PC-3 (cell line): ENCODE measurements around the gene PRXL2B. TPM values are rescaled to one million over a fixed set of nuclear protein-coding genes. Genes with fewer than 3 reads are reported as not detected.
"Not testable (repeated sequence)": the region's sequence is repeated elsewhere in the genome, so short reads cannot be mapped to it uniquely, and the experiment has no call there.

Source experiments
- ATAC-seq: fragments of 200-7000 bp; cut with Tn5 transposase; 2 replicates; pipeline ENCODE4 v1.9.1; 2020; ENCODE audit warnings: mild to moderate bottlenecking, moderate library complexity
- BruUV-seq: library from RNA; stranded (reverse); fragments of 400-500 nt; replicated peaks from 2 replicates; lab custom pipeline; 2021; lab: Mats Ljungman, UMichigan
- CTCF ChIA-PET: fragments of 300-600 bp; sonication (Branson Sonifier 250); formaldehyde crosslinking; loops from one replicate; lab custom pipeline; 2022; ENCODE audit warnings: antibody characterized with exemption; lab: Charles Lee
- POLR2A ChIA-PET: fragments of 300-600 bp; sonication (Branson Sonifier 250); formaldehyde crosslinking; loops from one replicate; lab custom pipeline; 2022; ENCODE audit warnings: antibody characterized with exemption; ENCODE audit not compliant: unreplicated experiment; lab: Charles Lee
- DNase-seq: peaks from one replicate; pipeline ENCODE4 v3.0.0-alpha.2; 2015
- H2AFZ ChIP-seq: fragments of 300-600 bp; sonication (generic); 2 replicates; pipeline ENCODE4 v1.6.0; 2016; ENCODE audit warnings: antibody characterized with exemption, low read length
- H3F3A ChIP-seq: fragments of 300-600 bp; sonication (generic); one replicate; pipeline ENCODE4 v1.6.0; 2017; ENCODE audit warnings: antibody characterized with exemption, low read length, control low read depth, mild to moderate bottlenecking; ENCODE audit not compliant: unreplicated experiment
- H3K27ac ChIP-seq: fragments of 300-600 bp; sonication (generic); 2 replicates; pipeline ENCODE4 v1.5.1; 2016; ENCODE audit warnings: mild to moderate bottlenecking, low read length
- H3K27me3 ChIP-seq: fragments of 300-600 bp; sonication (generic); 2 replicates; pipeline ENCODE4 v1.6.1; 2016; ENCODE audit warnings: low read length, mixed read lengths
- H3K36me3 ChIP-seq: fragments of 300-600 bp; sonication (generic); 2 replicates; pipeline ENCODE4 v1.6.1; 2016; ENCODE audit warnings: low read depth, mixed run types, low read length, mixed read lengths
- H3K4me1 ChIP-seq: fragments of 300-600 bp; sonication (generic); 2 replicates; pipeline ENCODE4 v1.5.1; 2016; ENCODE audit warnings: low read length; ENCODE audit not compliant: insufficient read depth
- H3K4me2 ChIP-seq: fragments of 300-600 bp; sonication (generic); 2 replicates; pipeline ENCODE4 v1.6.0; 2016; ENCODE audit warnings: low read length
- H3K4me3 ChIP-seq: fragments of 300-600 bp; sonication (generic); 2 replicates; pipeline ENCODE4 v1.5.1; 2016; ENCODE audit warnings: mild to moderate bottlenecking, low read length, mixed read lengths
- H3K79me2 ChIP-seq: fragments of 300-600 bp; sonication (generic); 2 replicates; pipeline ENCODE4 v1.6.1; 2017; ENCODE audit warnings: low read length, mixed read lengths
- H3K9ac ChIP-seq: fragments of 300-600 bp; sonication (generic); 2 replicates; pipeline ENCODE4 v1.6.0; 2016; ENCODE audit warnings: mild to moderate bottlenecking, low read length
- H3K9me2 ChIP-seq: fragments of 300-600 bp; sonication (generic); replicated peaks from 2 replicates; pipeline ENCODE4 v1.6.1; 2016; ENCODE audit warnings: mixed run types, low read length, mixed read lengths
- H3K9me3 ChIP-seq: fragments of 300-600 bp; sonication (generic); 2 replicates; pipeline ENCODE4 v1.6.1; 2016; ENCODE audit warnings: low read length, mixed read lengths
- H4K20me1 ChIP-seq: fragments of 300-600 bp; sonication (generic); 2 replicates; pipeline ENCODE4 v1.6.1; 2016; ENCODE audit warnings: low read length, mixed read lengths
- CTCF ChIP-seq: fragments of 300-600 bp; sonication (generic); conservative IDR thresholded peaks from 2 replicates; pipeline ENCODE4 v1.5.1; 2017; ENCODE audit warnings: antibody characterized with exemption, low read depth, mild to moderate bottlenecking, low read length
- EZH2 ChIP-seq: fragments of 300-600 bp; sonication (generic); IDR thresholded peaks from one replicate; pipeline ENCODE4 v1.6.1; 2017; ENCODE audit warnings: antibody characterized with exemption, mild to moderate bottlenecking, low read length; ENCODE audit not compliant: unreplicated experiment
- EZH2phosphoT487 ChIP-seq: fragments of 300-600 bp; sonication (generic); IDR thresholded peaks from 2 replicates; pipeline ENCODE4 v1.6.1; 2018; ENCODE audit warnings: mild to moderate bottlenecking, antibody characterized with exemption, low read length, borderline replicate concordance
- intact Hi-C: fragments of 100-400 bp; cut with micrococcal nuclease; formaldehyde crosslinking; loops from 2 replicates; pipeline ENCODE4 v1.9.0; 2023
- total RNA-seq: library from RNA; depleted of rRNA; stranded (reverse); fragments of >200 nt; gene quantifications from 2 replicates; pipeline ENCODE4 v1.2.3, GENCODE V29; 2014

PRXL2B gene
- total RNA-seq, 1 experiment from 2014 or later, result 75.0 TPM

- Histone ChIP-seq H3K4me3 (no peak overlapping the region), H3F3A (no peaks in the 10 kb centered on the region), H3K27ac (no peak overlapping the region), H3K9me2 (no peaks in the 10 kb centered on the region), H4K20me1 (no peaks in the 10 kb centered on the region), H3K79me2 (no peaks in the 10 kb centered on the region), H3K27me3 (no peaks in the 10 kb centered on the region), H3K36me3 (no peaks in the 10 kb centered on the region), H3K4me2 (no peak overlapping the region), H3K4me1 (peaks cover 22% of the 10 kb centered on the region), H3K9me3 (no peaks in the 10 kb centered on the region), H2AFZ (no peak overlapping the region), H3K9ac (no peak overlapping the region)
- TF ChIP-seq CTCF, result no peak
- TF ChIP-seq EZH2phosphoT487, result no peak
- TF ChIP-seq EZH2, result no peak
- ChIA-PET CTCF (no interaction called here), POLR2A (no interaction called here)
- BruUV-seq, result no TSS peak
- no peak for ATAC-seq
- DNase-seq, result no peak
- intact Hi-C loops, result no loop called here
Observed at GRCh38 chr1:2552189-2552588, 34.4 kb upstream of the PRXL2B start.

- H3K9ac ChIP-seq, H4K20me1 ChIP-seq, H2AFZ ChIP-seq, H3K9me2 ChIP-seq, H3K79me2 ChIP-seq, H3K36me3 ChIP-seq, DNase-seq, ATAC-seq, H3F3A ChIP-seq, H3K27me3 ChIP-seq, BruUV-seq, H3K9me3 ChIP-seq, H3K27ac ChIP-seq, CTCF ChIA-PET, H3K4me2 ChIP-seq, intact Hi-C loops, POLR2A ChIA-PET, H3K4me3 ChIP-seq: not testable (repeated sequence)
- peaks cover 15% of the 10 kb centered on the region for H3K4me1 ChIP-seq
Observed at GRCh38 chr1:2553076-2553475, 33.5 kb upstream of the PRXL2B start.

GRCh38 chr1:2553871-2554620, 32.5 kb upstream of the PRXL2B start:
- H4K20me1 ChIP-seq, result no peaks in the 10 kb centered on the region
- DNase-seq, result no peak
- intact Hi-C loops, result no loop called here
- no peaks in the 10 kb centered on the region for H3K27me3 ChIP-seq
- no peaks in the 10 kb centered on the region for H3K36me3 ChIP-seq
- TF ChIP-seq CTCF (no peak), EZH2phosphoT487 (no peak), EZH2 (no peak)
- no peaks in the 10 kb centered on the region for H3F3A ChIP-seq
- H3K4me2 ChIP-seq, result no peak overlapping the region
- H3K79me2 ChIP-seq, result no peaks in the 10 kb centered on the region
- no peaks in the 10 kb centered on the region for H3K9me2 ChIP-seq
- H3K4me1 ChIP-seq, result peaks cover 15% of the 10 kb centered on the region
- no peaks in the 10 kb centered on the region for H3K9me3 ChIP-seq
- no peak for ATAC-seq
- BruUV-seq, result no TSS peak
- H2AFZ ChIP-seq, result no peak overlapping the region
- ChIA-PET POLR2A (no interaction called here), CTCF (no interaction called here)
- H3K27ac ChIP-seq, result no peak overlapping the region
- H3K9ac ChIP-seq, result no peak overlapping the region
- no peak overlapping the region for H3K4me3 ChIP-seq
